IMR-90 (cell line): ENCODE measurements around the gene MRM2. TPM values are rescaled to one million over a fixed set of nuclear protein-coding genes. Genes with fewer than 3 reads are reported as not detected.

Experiments
- ATAC-seq: fragments of 200-7000 bp; cut with Tn5 transposase; 2 replicates; pipeline ENCODE4 v1.9.1; 2020; ENCODE audit warnings: low read depth, mild to moderate bottlenecking, moderate library complexity
- BruUV-seq: library from RNA; stranded (reverse); fragments of 400-500 nt; replicated peaks from 2 replicates; lab custom pipeline; 2021; lab: Mats Ljungman, UMichigan
- CTCF ChIA-PET: fragments of 300-600 bp; formaldehyde crosslinking; extraction: SDS; loops from one replicate; lab custom pipeline; 2021; ENCODE audit warnings: antibody characterized with exemption; lab: Yijun Ruan, JAX
- POLR2A ChIA-PET: fragments of 300-600 bp; sonication (Branson Sonifier 250); formaldehyde crosslinking; loops from one replicate; lab custom pipeline; 2022; ENCODE audit warnings: antibody characterized with exemption; ENCODE audit not compliant: unreplicated experiment; lab: Charles Lee
- DNase-seq: peaks from one replicate; pipeline ENCODE4 v3.0.0; 2013
- H2AFZ ChIP-seq: replicated peaks from 2 replicates; pipeline ENCODE3; 2013; ENCODE audit warnings: low read length, mild to moderate bottlenecking; ENCODE audit not compliant: poor library complexity
- H2AK5ac ChIP-seq: 2 replicates; pipeline ENCODE4 v1.6.1; 2013; ENCODE audit warnings: low read depth, low read length, inconsistent platforms
- H2AK9ac ChIP-seq: replicated peaks from 2 replicates; pipeline ENCODE3; 2013; ENCODE audit warnings: mild to moderate bottlenecking, low read depth, low read length, moderate library complexity; ENCODE audit not compliant: poor library complexity
- H2BK120ac ChIP-seq: 2 replicates; pipeline ENCODE4 v1.6.1; 2013; ENCODE audit warnings: low read depth, low read length, inconsistent platforms
- H2BK15ac ChIP-seq: 3 replicates; pipeline ENCODE4 v1.6.1; 2013; ENCODE audit warnings: low read depth, low read length, inconsistent platforms
- H2BK20ac ChIP-seq: 2 replicates; pipeline ENCODE4 v1.6.1; 2013; ENCODE audit warnings: low read depth, mild to moderate bottlenecking, inconsistent platforms, low read length, moderate library complexity
- H2BK5ac ChIP-seq: 2 replicates; pipeline ENCODE4 v1.6.1; 2013; ENCODE audit warnings: mild to moderate bottlenecking, low read depth, low read length, inconsistent platforms; ENCODE audit not compliant: poor library complexity, severe bottlenecking
- H3K14ac ChIP-seq: replicated peaks from 2 replicates; pipeline ENCODE4 v1.6.1; 2013; ENCODE audit warnings: low read depth, low read length, inconsistent platforms
- H3K18ac ChIP-seq: 2 replicates; pipeline ENCODE4 v1.6.1; 2013; ENCODE audit warnings: low read depth, low read length, control low read depth
- H3K23ac ChIP-seq: 2 replicates; pipeline ENCODE4 v1.6.1; 2013; ENCODE audit warnings: low read depth, low read length, inconsistent platforms
- H3K27ac ChIP-seq: 2 replicates; pipeline ENCODE4 v1.5.1; 2013; ENCODE audit warnings: mild to moderate bottlenecking, control low read depth, low read length; ENCODE audit not compliant: insufficient read depth
- H3K27me3 ChIP-seq: 2 replicates; pipeline ENCODE4 v1.6.1; 2013; ENCODE audit warnings: low read length; ENCODE audit not compliant: control insufficient read depth, insufficient read depth
- H3K36me3 ChIP-seq: 2 replicates; pipeline ENCODE4 v1.6.1; 2013; ENCODE audit warnings: low read length, mixed read lengths; ENCODE audit not compliant: control insufficient read depth, insufficient read depth
- H3K4ac ChIP-seq: 2 replicates; pipeline ENCODE4 v1.6.1; 2013; ENCODE audit warnings: low read depth, low read length, inconsistent platforms
- H3K4me1 ChIP-seq: 2 replicates; pipeline ENCODE4 v1.6.1; 2013; ENCODE audit warnings: low read length, mixed read lengths; ENCODE audit not compliant: control insufficient read depth, insufficient read depth
- H3K4me2 ChIP-seq: 2 replicates; pipeline ENCODE4 v1.6.1; 2013; ENCODE audit warnings: low read depth, mild to moderate bottlenecking, control low read depth, low read length, moderate library complexity
- H3K4me3 ChIP-seq: 2 replicates; pipeline ENCODE4 v1.5.1; 2013; ENCODE audit warnings: low read depth, mild to moderate bottlenecking, control low read depth, low read length, moderate library complexity; ENCODE audit not compliant: insufficient read depth
- H3K56ac ChIP-seq: 2 replicates; pipeline ENCODE4 v1.6.1; 2013; ENCODE audit warnings: low read length, inconsistent platforms; ENCODE audit not compliant: insufficient read depth; ENCODE audit errors: extremely low read depth
- H3K79me1 ChIP-seq, 2 experiments: 2 replicates each; pipeline ENCODE4 v1.6.1; 2013; ENCODE audit warnings: low read length in 2 of 2, inconsistent platforms in 1 of 2, low read depth in 1 of 2
- H3K9ac ChIP-seq: 2 replicates; pipeline ENCODE4 v1.6.1; 2013; ENCODE audit warnings: low read depth, low read length, control low read depth
- H3K9me1 ChIP-seq: 2 replicates; pipeline ENCODE4 v1.6.1; 2013; ENCODE audit warnings: low read length, inconsistent platforms; ENCODE audit not compliant: insufficient read depth
- H3K9me3 ChIP-seq: 2 replicates; pipeline ENCODE4 v1.6.1; 2013; ENCODE audit warnings: low read length; ENCODE audit not compliant: control insufficient read depth, insufficient read depth
- H4K20me1 ChIP-seq: 2 replicates; pipeline ENCODE4 v1.6.1; 2013; ENCODE audit warnings: low read length, inconsistent platforms; ENCODE audit not compliant: insufficient read depth
- H4K5ac ChIP-seq: 2 replicates; pipeline ENCODE4 v1.6.1; 2013; ENCODE audit warnings: mild to moderate bottlenecking, low read depth, low read length, control low read depth
- H4K8ac ChIP-seq, 2 experiments: 2 replicates each; pipeline ENCODE4 v1.6.1; 2013; ENCODE audit warnings: low read depth in 2 of 2, low read length in 2 of 2, control low read depth in 1 of 2, inconsistent platforms in 1 of 2
- H4K91ac ChIP-seq: 2 replicates; pipeline ENCODE4 v1.6.1; 2013; ENCODE audit warnings: low read depth, low read length, inconsistent platforms; ENCODE audit not compliant: insufficient read depth
- BHLHE40 ChIP-seq: fragments of 150-350 bp; IDR thresholded peaks from 2 replicates; pipeline ENCODE4 v1.6.1; 2016; ENCODE audit warnings: mild to moderate bottlenecking, low read depth, low read length
- CEBPB ChIP-seq: IDR thresholded peaks from 2 replicates; pipeline ENCODE4 v1.6.1; 2012; ENCODE audit warnings: low read depth, low read length, improper control_type of control experiment
- CHD1 ChIP-seq: IDR thresholded peaks from 2 replicates; pipeline ENCODE4 v1.6.1; 2012; ENCODE audit warnings: low read depth, low read length, improper control_type of control experiment
- FOS ChIP-seq: fragments of 150-350 bp; IDR thresholded peaks from 2 replicates; pipeline ENCODE4 v1.6.1; 2016; ENCODE audit warnings: low read depth, low read length
- MAZ ChIP-seq: IDR thresholded peaks from 2 replicates; pipeline ENCODE4 v1.6.1; 2012; ENCODE audit warnings: low read depth, mild to moderate bottlenecking, low read length, improper control_type of control experiment, moderate library complexity, borderline replicate concordance
- MXI1 ChIP-seq: IDR thresholded peaks from 2 replicates; pipeline ENCODE4 v1.6.1; 2012; ENCODE audit warnings: low read depth, mild to moderate bottlenecking, low read length, moderate library complexity, borderline replicate concordance
- NFE2L2 ChIP-seq: fragments of 150-350 bp; IDR thresholded peaks from 2 replicates; pipeline ENCODE4 v1.6.1; 2016; ENCODE audit warnings: low read depth, mild to moderate bottlenecking, low read length
- POLR2A ChIP-seq: IDR thresholded peaks from 2 replicates; pipeline ENCODE4 v1.6.1; 2012; ENCODE audit warnings: mild to moderate bottlenecking, low read depth, low read length
- RAD21 ChIP-seq: IDR thresholded peaks from 2 replicates; pipeline ENCODE4 v1.6.1; 2012; ENCODE audit warnings: low read length, improper control_type of control experiment
- RCOR1 ChIP-seq: IDR thresholded peaks from 2 replicates; pipeline ENCODE4 v1.6.1; 2012; ENCODE audit warnings: mild to moderate bottlenecking, low read length, improper control_type of control experiment; ENCODE audit not compliant: insufficient replicate concordance
- RFX5 ChIP-seq: IDR thresholded peaks from 2 replicates; pipeline ENCODE4 v1.8.0; 2012; ENCODE audit warnings: low read depth, mild to moderate bottlenecking, low read length, moderate library complexity
- SMC3 ChIP-seq: fragments of 150-350 bp; IDR thresholded peaks from 2 replicates; pipeline ENCODE4 v1.6.1; 2016; ENCODE audit warnings: low read depth, mild to moderate bottlenecking, antibody characterized with exemption, low read length, moderate library complexity
- WGBS, 2 experiments: methylation state at CpG; one replicate each; pipeline versions ENCODE4 v1.1.5 to v1.1.7; 2013; ENCODE audit warnings: missing lambda C conversion rate in 2 of 2; ENCODE audit not compliant: insufficient read length in 1 of 2; ENCODE audit errors: extremely low coverage in 2 of 2; 5-methylcytosine and 5-hydroxymethylcytosine counted together
- dilution Hi-C: fragments of 300-500 bp; cut with HindIII; formaldehyde crosslinking; loops from one replicate; pipeline ENCODE4 v1.14.3; 2018; ENCODE audit warnings: low sequenced_read_pairs; ENCODE audit not compliant: unreplicated experiment
- in situ Hi-C: fragments of 300-500 bp; cut with MboI; formaldehyde crosslinking; loops from 3 replicates; pipeline ENCODE4 v1.14.3; 2019; ENCODE audit warnings: low sequenced_read_pairs, inconsistent platforms, mixed read lengths
- intact Hi-C: fragments of 100-400 bp; cut with micrococcal nuclease; formaldehyde crosslinking; loops from 2 replicates; pipeline ENCODE4 v1.10.0; 2022
- polyA plus RNA-seq, 3 experiments: library from polyadenylated mRNA; depleted of rRNA; stranded (reverse); fragments of >200 nt; gene quantifications; 2 replicates each; pipeline ENCODE4 v1.2.3, GENCODE V29; 2012; ENCODE audit warnings: low replicate concordance in 1 of 3
- total RNA-seq: library from RNA; depleted of rRNA; stranded (reverse); fragments of >200 nt; gene quantifications from 2 replicates; pipeline ENCODE4 v1.2.3, GENCODE V29; 2012
- TF ChIP-seq, protein P1 (sequence below): fragments of 150-350 bp; IDR thresholded peaks from 2 replicates; pipeline ENCODE4 v1.6.1; 2016; ENCODE audit warnings: low read depth, mild to moderate bottlenecking, low read length, moderate library complexity, borderline replicate concordance
- TF ChIP-seq, protein P2 (sequence below): fragments of 150-350 bp; IDR thresholded peaks from 2 replicates; pipeline ENCODE4 v1.6.1; 2017; ENCODE audit warnings: mild to moderate bottlenecking, antibody characterized with exemption, low read length, low read depth

MRM2 gene
- total and polyA plus RNA-seq, 2 of the 4 experiments (the other 2 are of a cell fraction), result 19.1 to 23.8 TPM

DNA sequence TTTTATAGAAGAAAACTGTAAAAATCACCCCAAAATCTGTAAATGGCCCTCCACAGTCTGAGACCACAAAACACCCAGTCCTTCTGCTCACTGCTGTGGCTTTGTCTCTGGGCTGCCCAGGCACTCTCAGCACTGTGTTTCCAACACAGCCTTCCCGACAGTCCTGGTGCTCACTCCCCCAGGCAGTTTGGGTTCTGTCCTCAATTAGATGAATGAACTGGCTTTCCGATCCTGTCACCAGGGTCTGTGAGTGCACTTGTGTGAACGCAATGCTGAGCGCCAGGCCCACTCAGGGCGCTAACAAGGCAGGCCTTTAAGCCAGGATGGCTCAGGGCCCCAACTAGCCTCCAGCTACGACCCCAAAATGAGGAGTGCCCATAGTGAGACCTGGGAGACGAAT is 12.5 kb downstream of the MRM2 start:
- CTCF ChIA-PET, result no interaction called here
- no peak overlapping the region for H3K56ac ChIP-seq
- POLR2A ChIA-PET, result no interaction called here

More for the DNA sequence above, 12.5 kb downstream of the MRM2 start:
- intact Hi-C loops, result no loop called here
- Histone ChIP-seq H3K4me2 (no peak overlapping the region), H2BK20ac (no peak overlapping the region), H4K8ac (no peak overlapping the region), H3K23ac (no peak overlapping the region), H3K9ac (no peak overlapping the region), H2AK9ac (no peak overlapping the region), H3K27ac (no peak overlapping the region), H2BK5ac (no peak overlapping the region), H3K14ac (no peak overlapping the region), H4K91ac (no peak overlapping the region), H2AK5ac (no peak overlapping the region), H3K4ac (no peak overlapping the region), H3K18ac (no peak overlapping the region), H3K27me3 (no peaks in the 10 kb centered on the region), H2BK120ac (no peak overlapping the region), H3K9me1 (0 out of 2 replicates have a peak, but pooled peaks cover 3% of the 10 kb centered on the region), H3K4me1 (peaks cover 3% of the 10 kb centered on the region), H3K4me3 (no peak overlapping the region), H2BK15ac (no peak overlapping the region), H4K20me1 (no peaks in the 10 kb centered on the region; the same call in 1 of the 2 replicates), H2AFZ (no peak overlapping the region), H3K79me1 (peaks cover 20 to 54% of the 10 kb centered on the region in 2 experiments), H4K5ac (no peak overlapping the region), H3K9me3 (no peaks in the 10 kb centered on the region), H3K36me3 (peaks cover 33% of the 10 kb centered on the region)
- 98% methylated on average over 6 of the region's 7 CpGs; no CpG with 5 or more reads in 1 of the 2 experiments for WGBS, 2 experiments
- in situ Hi-C loops, result no loop called here
- DNase-seq (no peak), ATAC-seq (no peak)
- TF ChIP-seq, protein P1, sequence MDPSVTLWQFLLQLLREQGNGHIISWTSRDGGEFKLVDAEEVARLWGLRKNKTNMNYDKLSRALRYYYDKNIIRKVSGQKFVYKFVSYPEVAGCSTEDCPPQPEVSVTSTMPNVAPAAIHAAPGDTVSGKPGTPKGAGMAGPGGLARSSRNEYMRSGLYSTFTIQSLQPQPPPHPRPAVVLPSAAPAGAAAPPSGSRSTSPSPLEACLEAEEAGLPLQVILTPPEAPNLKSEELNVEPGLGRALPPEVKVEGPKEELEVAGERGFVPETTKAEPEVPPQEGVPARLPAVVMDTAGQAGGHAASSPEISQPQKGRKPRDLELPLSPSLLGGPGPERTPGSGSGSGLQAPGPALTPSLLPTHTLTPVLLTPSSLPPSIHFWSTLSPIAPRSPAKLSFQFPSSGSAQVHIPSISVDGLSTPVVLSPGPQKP, result no peak
- TF ChIP-seq RFX5 (no peak), RCOR1 (no peak), BHLHE40 (no peak), NFE2L2 (no peak), RAD21 (no peak), SMC3 (no peak), MXI1 (no peak), CHD1 (no peak), MAZ (no peak), POLR2A (no peak), CEBPB (no peak), FOS (no peak)
- TF ChIP-seq, protein P2, sequence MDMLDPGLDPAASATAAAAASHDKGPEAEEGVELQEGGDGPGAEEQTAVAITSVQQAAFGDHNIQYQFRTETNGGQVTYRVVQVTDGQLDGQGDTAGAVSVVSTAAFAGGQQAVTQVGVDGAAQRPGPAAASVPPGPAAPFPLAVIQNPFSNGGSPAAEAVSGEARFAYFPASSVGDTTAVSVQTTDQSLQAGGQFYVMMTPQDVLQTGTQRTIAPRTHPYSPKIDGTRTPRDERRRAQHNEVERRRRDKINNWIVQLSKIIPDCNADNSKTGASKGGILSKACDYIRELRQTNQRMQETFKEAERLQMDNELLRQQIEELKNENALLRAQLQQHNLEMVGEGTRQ, result no peak
- BruUV-seq, result no TSS peak
- dilution Hi-C loops, result no loop called here
